GM18526 (cell line): ENCODE data around the gene ATP6V0E2.

Experiments
- POLR2A ChIP-seq: IDR thresholded peaks from 3 replicates; pipeline ENCODE4 v1.6.1; 2011; ENCODE audit not compliant: insufficient read length; ENCODE audit errors: extremely low read depth

ATP6V0E2 gene

DNA sequence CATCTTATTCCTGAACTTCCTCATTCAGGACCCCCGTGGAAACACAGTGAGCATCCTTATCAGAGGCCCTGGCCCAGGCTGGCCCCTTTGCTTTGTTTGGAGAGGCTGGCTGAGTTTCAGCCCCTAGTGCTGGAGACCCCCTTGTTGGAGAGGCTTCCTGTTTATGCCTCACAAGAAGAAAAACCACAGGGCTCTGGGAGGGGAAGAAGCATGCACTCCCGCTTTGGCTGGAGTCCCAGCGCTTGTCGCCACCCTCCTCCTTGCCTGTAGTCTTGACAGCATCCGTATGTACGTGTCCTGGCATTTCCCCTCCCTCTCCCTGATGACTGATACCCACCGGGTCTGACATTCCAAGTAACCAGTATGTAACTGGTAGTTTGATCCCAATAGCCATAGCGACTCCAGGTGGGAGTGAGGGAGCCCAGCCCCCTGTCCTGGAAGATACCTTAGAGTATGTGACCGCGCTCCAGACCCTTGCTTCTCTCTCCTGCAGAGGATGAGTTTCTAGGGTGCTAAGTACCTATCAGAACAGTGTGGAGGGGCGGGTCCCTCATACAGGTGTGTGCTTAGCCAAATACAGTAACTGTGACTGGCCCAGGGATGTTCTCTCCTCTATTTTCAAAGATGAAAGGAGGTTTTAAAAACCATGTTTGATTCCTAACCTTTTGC is 6.9 kb upstream of the ATP6V0E2 start:
- no peak for TF ChIP-seq POLR2A

DNA sequence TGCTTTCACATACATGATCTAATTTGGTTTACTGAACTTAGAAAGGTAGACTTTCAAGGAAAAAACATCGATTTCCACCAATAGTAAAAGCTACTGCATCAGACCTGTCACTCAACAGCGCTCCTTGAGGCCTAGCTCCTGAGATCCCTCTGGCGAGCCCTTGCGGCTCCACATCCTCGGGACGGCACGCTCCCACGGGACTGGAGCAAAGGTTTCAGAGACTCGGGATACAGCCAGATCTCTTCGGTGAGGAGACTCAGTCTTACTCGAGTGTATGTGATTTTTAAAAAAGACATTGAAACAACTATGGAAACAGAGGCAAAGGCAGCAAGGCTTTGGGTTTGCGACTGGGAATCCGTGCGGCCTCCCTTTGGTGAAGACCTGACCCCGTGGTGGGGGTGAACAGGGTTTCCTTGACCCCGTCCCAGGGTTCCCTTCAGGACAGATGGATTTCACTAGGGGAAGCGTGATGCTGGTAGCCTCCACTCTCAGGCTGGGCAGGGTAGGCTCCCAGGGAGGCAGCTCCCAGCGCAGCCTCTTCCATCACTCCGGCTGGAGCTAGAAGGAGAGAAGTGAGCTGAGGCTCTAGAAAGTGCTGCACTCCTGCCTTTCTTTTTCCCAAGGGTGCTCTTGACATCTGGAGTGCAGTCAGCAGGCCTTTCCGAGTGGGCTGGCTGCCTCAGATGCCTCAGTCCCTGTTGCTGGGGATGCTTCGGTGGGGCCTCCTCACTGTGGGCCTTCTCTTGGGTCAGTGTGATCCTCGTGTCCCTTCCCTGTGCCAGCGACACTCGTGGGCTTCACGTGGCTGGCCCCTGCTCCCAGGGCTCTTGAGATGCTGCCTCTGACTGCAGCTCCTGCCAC is 5.8 kb upstream of the ATP6V0E2 start:
- no peak for TF ChIP-seq POLR2A

- TF ChIP-seq POLR2A, result no peak
Observed at GRCh38 chr7:149868623-149869290, 5.0 kb upstream of the ATP6V0E2 start.

- TF ChIP-seq POLR2A, result no peak
Observed at GRCh38 chr7:149869291-149869650, 4.5 kb upstream of the ATP6V0E2 start.

DNA sequence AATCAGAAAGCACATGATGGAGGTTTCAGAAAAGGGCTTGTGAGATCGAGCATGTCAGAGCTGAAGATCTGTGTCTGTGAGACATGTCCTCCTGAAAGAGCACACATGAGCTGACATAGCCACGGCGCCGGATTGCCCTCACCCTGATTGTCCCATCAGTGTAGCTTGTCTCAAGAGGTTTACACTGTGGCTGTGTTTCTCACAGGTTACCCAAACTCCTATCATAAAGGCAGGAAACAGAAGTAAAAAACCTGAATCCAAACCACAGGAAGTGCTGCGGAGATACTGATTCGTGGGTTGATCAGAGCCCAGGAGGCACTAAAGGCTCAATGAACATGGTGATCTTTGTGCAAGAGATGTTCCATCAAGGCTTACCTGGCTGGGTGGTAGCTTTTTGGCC is 3.9 kb upstream of the ATP6V0E2 start:
- no peak for TF ChIP-seq POLR2A

- TF ChIP-seq POLR2A, result no peak
Observed at GRCh38 chr7:149870274-149870673, 3.5 kb upstream of the ATP6V0E2 start.

GRCh38 chr7:149870701-149871483 is 2.9 kb upstream of the ATP6V0E2 start:
- TF ChIP-seq POLR2A, result no peak

- TF ChIP-seq POLR2A, result no peak
Observed at GRCh38 chr7:149871576-149871975, 2.2 kb upstream of the ATP6V0E2 start.

GRCh38 chr7:149872419-149873073 is 1.2 kb upstream of the ATP6V0E2 start:
- TF ChIP-seq POLR2A, result no peak

DNA sequence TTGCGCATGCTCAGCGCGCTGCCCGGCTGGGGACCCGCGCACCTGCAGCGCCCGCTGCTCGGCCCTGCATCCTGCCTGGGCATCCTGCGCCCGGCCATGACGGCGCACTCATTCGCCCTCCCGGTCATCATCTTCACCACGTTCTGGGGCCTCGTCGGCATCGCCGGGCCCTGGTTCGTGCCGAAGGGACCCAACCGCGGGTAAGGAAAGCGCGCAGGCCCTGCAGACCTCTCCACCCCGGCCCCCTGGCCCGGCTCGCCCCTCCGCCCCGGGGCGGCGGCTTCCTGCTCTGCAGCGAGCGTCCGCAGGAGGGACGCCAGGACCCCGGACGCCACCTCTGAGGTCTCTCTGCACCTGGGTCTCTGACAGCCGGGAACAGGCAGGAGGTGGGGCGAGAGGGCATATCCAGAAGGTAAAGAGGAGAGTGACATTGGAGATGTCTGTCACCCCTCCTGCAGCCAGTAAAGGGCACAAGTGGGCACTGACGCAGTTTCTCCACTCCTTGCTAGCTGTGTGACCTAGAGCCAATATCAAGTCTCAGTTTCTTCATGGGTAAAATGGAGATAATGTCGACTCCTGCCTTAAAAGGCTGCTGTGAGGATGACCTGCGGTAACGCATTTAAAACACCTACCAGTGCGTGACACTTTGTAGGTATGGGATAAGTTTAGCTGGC is 338 bp downstream of the ATP6V0E2 start:
- TF ChIP-seq POLR2A, result peak; percentile 68

DNA sequence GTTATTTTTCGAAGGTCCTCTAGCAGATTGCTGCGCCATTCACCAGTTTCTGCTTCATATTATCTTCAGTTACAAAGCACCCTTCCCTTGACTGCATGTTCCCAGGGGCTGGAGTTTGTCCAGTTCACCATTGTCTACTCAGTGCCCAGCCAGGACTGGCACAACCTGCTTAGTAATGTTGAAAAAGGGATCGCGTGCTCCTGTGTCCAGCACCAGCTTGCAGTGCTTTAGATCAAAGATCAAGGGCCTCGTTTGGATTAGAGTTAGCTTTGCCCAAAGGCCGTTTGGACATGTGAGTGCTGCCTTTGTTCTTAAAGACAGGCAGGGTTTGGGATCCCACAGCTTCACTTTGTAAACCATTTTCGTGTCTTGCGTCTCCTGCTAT is 867 bp downstream of the ATP6V0E2 start:
- TF ChIP-seq POLR2A, result no peak

GRCh38 chr7:149875396-149875795 is 1.6 kb downstream of the ATP6V0E2 start:
- no peak for TF ChIP-seq POLR2A

DNA sequence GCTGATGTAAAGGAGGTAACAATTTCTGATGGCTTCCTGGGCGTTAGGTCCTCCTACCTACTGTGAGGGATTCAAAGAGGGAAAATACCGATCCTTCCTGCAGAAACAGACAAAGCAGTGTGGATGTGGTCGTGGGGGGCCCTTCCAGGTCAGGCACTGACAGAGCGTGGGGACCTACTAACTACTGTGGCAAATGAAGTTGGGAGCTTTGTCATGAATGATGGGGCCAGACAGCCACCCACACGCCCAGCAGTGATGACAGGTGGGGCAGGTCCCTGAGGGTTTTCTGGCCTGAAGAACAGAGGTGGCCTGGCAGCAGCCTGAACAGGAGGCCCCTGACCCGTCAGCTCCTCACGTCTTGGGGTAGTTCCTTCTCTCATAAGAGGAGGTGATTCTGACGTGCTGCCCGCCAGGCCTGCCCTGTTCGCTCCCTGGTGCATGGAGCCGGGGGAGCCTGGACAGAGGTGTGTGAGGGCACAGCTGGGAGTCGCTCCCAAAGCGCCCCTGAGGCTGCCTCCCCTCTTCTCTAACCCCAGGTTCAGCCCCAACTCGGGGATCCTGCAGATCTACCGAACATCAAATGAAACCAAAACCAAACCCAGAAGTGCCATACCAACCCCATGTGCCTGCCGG is 4.2 kb downstream of the ATP6V0E2 start:
- TF ChIP-seq POLR2A, result no peak

DNA sequence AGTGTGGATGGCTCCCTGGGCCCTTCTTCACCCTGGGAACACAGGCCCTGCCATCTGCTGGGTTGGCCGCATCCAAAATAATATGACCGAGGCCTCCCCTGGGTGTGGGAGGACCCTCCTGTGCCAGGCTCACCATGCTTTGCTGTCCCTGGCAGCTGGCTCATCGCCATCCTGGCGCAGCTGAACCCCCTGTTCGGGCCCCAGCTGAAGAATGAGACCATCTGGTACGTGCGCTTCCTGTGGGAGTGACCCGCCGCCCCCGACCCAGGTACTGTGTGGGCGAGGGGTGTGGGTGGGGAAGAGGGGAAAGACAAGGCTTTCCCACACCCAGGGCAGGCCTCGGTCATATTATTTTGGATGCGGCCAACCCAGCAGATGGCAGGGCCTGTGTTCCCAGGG is 4.8 kb downstream of the ATP6V0E2 start:
- no peak for TF ChIP-seq POLR2A
